H1 (cell line): ENCODE results near the gene LY6G5C. TPM values are rescaled to one million over a fixed set of nuclear protein-coding genes. Genes with fewer than 3 reads are reported as not detected.

Experiments
- CTCF ChIA-PET: fragments of 300-600 bp; sonication (Branson Sonifier 250); formaldehyde crosslinking; loops from one replicate; lab custom pipeline; 2021; ENCODE audit not compliant: partially characterized antibody; lab: Charles Lee
- POLR2A ChIA-PET: fragments of 300-600 bp; sonication (Branson Sonifier 250); formaldehyde crosslinking; loops from one replicate; lab custom pipeline; 2021; ENCODE audit warnings: inconsistent platforms; ENCODE audit not compliant: partially characterized antibody; lab: Charles Lee
- DNase-seq, 2 experiments: peaks; one replicate each; pipeline versions ENCODE4 v3.0.0 to v3.0.0-alpha.2; 2010 to 2022; ENCODE audit warnings: low spot score in 2 of 2, low read depth in 1 of 2, mixed read lengths in 1 of 2
- FAIRE-seq: peaks from 2 replicates; lab custom pipeline; 2011; peaks lifted over from hg19 to GRCh38; lab: Jason Lieb, UNC
- H2AFZ ChIP-seq: 2 replicates; pipeline ENCODE4 v1.8.1; 2012; ENCODE audit warnings: low read length, inconsistent platforms
- H2AK5ac ChIP-seq: 2 replicates; pipeline ENCODE4 v1.6.1; 2013; ENCODE audit warnings: low read depth, low read length
- H2BK120ac ChIP-seq: replicated peaks from 2 replicates; pipeline ENCODE3; 2013; ENCODE audit warnings: low read depth, low read length, inconsistent platforms
- H2BK12ac ChIP-seq: 2 replicates; pipeline ENCODE4 v1.6.1; 2013; ENCODE audit warnings: low read depth, low read length
- H2BK15ac ChIP-seq: 2 replicates; pipeline ENCODE4 v1.6.1; 2013; ENCODE audit warnings: low read length
- H2BK20ac ChIP-seq: 2 replicates; pipeline ENCODE4 v1.6.1; 2013; ENCODE audit warnings: low read length
- H2BK5ac ChIP-seq: 2 replicates; pipeline ENCODE4 v1.6.1; 2013; ENCODE audit warnings: low read depth, low read length
- H3K14ac ChIP-seq: 2 replicates; pipeline ENCODE4 v1.6.1; 2013; ENCODE audit warnings: inconsistent platforms; ENCODE audit not compliant: insufficient read length
- H3K18ac ChIP-seq: 2 replicates; pipeline ENCODE4 v1.6.1; 2013; ENCODE audit warnings: low read length; ENCODE audit errors: extremely low read depth
- H3K23ac ChIP-seq: 2 replicates; pipeline ENCODE4 v1.6.1; 2013; ENCODE audit warnings: inconsistent platforms; ENCODE audit not compliant: insufficient read length
- H3K23me2 ChIP-seq: 2 replicates; pipeline ENCODE4 v1.6.1; 2013; ENCODE audit warnings: low read depth, low read length
- H3K27ac ChIP-seq: 2 replicates; pipeline ENCODE4 v1.6.1; 2011; ENCODE audit warnings: low read depth, low read length, inconsistent platforms
- H3K27me3 ChIP-seq, 4 experiments: replicated peaks in 1 of 4; 1 replicate in 1 of 4; 2 replicates in 3 of 4; pipeline versions ENCODE4 v1.6.1 to v1.8.1; 2011 to 2013; ENCODE audit warnings: low read length in 3 of 4, mild to moderate bottlenecking in 3 of 4, inconsistent platforms in 2 of 4, mixed read lengths in 2 of 4, moderate library complexity in 1 of 4; ENCODE audit not compliant: control insufficient read depth in 3 of 4, insufficient read depth in 3 of 4; ENCODE audit errors: extremely low read depth in 1 of 4
- H3K36me3 ChIP-seq, 4 experiments: 2 replicates each; pipeline versions ENCODE4 v1.6.1 to v1.8.1; 2011 to 2013; ENCODE audit warnings: mild to moderate bottlenecking in 4 of 4, low read length in 3 of 4, moderate library complexity in 2 of 4, control low read depth in 1 of 4, inconsistent platforms in 1 of 4; ENCODE audit not compliant: insufficient read depth in 4 of 4, control insufficient read depth in 2 of 4
- H3K4ac ChIP-seq: replicated peaks from 2 replicates; pipeline ENCODE3; 2013; ENCODE audit warnings: low read length, low read depth, mixed read lengths, inconsistent platforms; ENCODE audit not compliant: insufficient read length
- H3K4me1 ChIP-seq, 4 experiments: replicated peaks in 1 of 4; 1 replicate in 1 of 4; 2 replicates in 3 of 4; pipeline versions ENCODE4 v1.6.1 to v1.8.1; 2011 to 2013; ENCODE audit warnings: low read length in 3 of 4, inconsistent platforms in 2 of 4, mixed read lengths in 1 of 4; ENCODE audit not compliant: insufficient read depth in 4 of 4, control insufficient read depth in 3 of 4
- H3K4me2 ChIP-seq, 2 experiments: 2 replicates each; pipeline versions ENCODE4 v1.6.1 to v1.8.1; 2011 to 2013; ENCODE audit warnings: low read depth in 2 of 2, low read length in 2 of 2, control low read depth in 1 of 2, inconsistent platforms in 1 of 2, mild to moderate bottlenecking in 1 of 2; ENCODE audit not compliant: insufficient read depth in 1 of 2
- H3K4me3 ChIP-seq, 4 experiments: fragments of 200-600, 300-600 bp in 1 of 4; sonication (generic), shearing (Covaris generic), sonication (Bioruptor Twin) in 1 of 4; 2 replicates each; pipeline versions ENCODE4 v1.5.1 to v1.8.1; 2011 to 2016; ENCODE audit warnings: low read length in 4 of 4, low read depth in 3 of 4, control low read depth in 2 of 4, inconsistent platforms in 2 of 4, mild to moderate bottlenecking in 2 of 4, mixed read lengths in 1 of 4, moderate library complexity in 1 of 4; ENCODE audit not compliant: insufficient read depth in 2 of 4; ENCODE audit errors: extremely low read depth in 1 of 4
- H3K56ac ChIP-seq: replicated peaks from 2 replicates; pipeline ENCODE3; 2013; ENCODE audit warnings: low read depth, mild to moderate bottlenecking, mixed read lengths, low read length, inconsistent platforms; ENCODE audit not compliant: insufficient read length
- H3K79me1 ChIP-seq: 2 replicates; pipeline ENCODE4 v1.6.1; 2013; ENCODE audit warnings: low read depth, low read length, control low read depth
- H3K79me2 ChIP-seq, 2 experiments: 2 replicates each; pipeline versions ENCODE4 v1.6.1 to v1.8.1; 2012 to 2013; ENCODE audit warnings: low read length in 2 of 2, mild to moderate bottlenecking in 2 of 2, inconsistent platforms in 1 of 2; ENCODE audit not compliant: insufficient read depth in 2 of 2, control insufficient read depth in 1 of 2
- H3K9ac ChIP-seq, 4 experiments: replicated peaks in 1 of 4; 1 replicate in 1 of 4; 2 replicates in 3 of 4; pipeline versions ENCODE4 v1.6.1 to v1.8.1; 2011 to 2013; ENCODE audit warnings: low read depth in 3 of 4, low read length in 3 of 4, control low read depth in 2 of 4, mild to moderate bottlenecking in 2 of 4, moderate library complexity in 2 of 4, inconsistent platforms in 1 of 4; ENCODE audit errors: extremely low read depth in 1 of 4
- H3K9me3 ChIP-seq, 2 experiments: 2 replicates each; pipeline versions ENCODE4 v1.6.1 to v1.8.1; 2012 to 2013; ENCODE audit warnings: mild to moderate bottlenecking in 2 of 2, moderate library complexity in 2 of 2, control low read depth in 1 of 2, inconsistent platforms in 1 of 2, low read depth in 1 of 2, low read length in 1 of 2, mixed read lengths in 1 of 2; ENCODE audit not compliant: insufficient read depth in 2 of 2
- H4K20me1 ChIP-seq, 2 experiments: replicated peaks in 1 of 2; 2 replicates each; pipeline versions ENCODE3 to v1.8.1; 2011 to 2013; ENCODE audit warnings: inconsistent platforms in 2 of 2, low read length in 2 of 2, mild to moderate bottlenecking in 1 of 2; ENCODE audit not compliant: insufficient read depth in 2 of 2, control insufficient read depth in 1 of 2
- H4K5ac ChIP-seq: 2 replicates; pipeline ENCODE4 v1.6.1; 2013; ENCODE audit warnings: low read length, low read depth, mixed read lengths, inconsistent platforms; ENCODE audit not compliant: insufficient read length
- H4K8ac ChIP-seq: 2 replicates; pipeline ENCODE4 v1.8.0; 2013; ENCODE audit warnings: mild to moderate bottlenecking, moderate library complexity, low read length, inconsistent platforms; ENCODE audit not compliant: insufficient read depth; ENCODE audit errors: extremely low read depth
- H4K91ac ChIP-seq: replicated peaks from 2 replicates; pipeline ENCODE3; 2013; ENCODE audit warnings: low read length, mixed read lengths, inconsistent platforms; ENCODE audit not compliant: insufficient read length
- HDAC2 ChIP-seq, 2 experiments: fragments of 300-600 bp in 1 of 2; sonication (generic) in 1 of 2; IDR thresholded peaks; 2 replicates each; pipeline ENCODE4 v1.6.1; 2011 to 2012; ENCODE audit warnings: low read depth in 2 of 2, low read length in 2 of 2, mild to moderate bottlenecking in 2 of 2, moderate library complexity in 2 of 2, borderline replicate concordance in 1 of 2, inconsistent platforms in 1 of 2
- POLR2A ChIP-seq, 2 experiments: IDR thresholded peaks; 1 replicate in 1 of 2; 2 replicates in 1 of 2; pipeline ENCODE4 v1.6.1; 2011; ENCODE audit warnings: low read depth in 2 of 2, low read length in 2 of 2, mild to moderate bottlenecking in 2 of 2; ENCODE audit errors: control extremely low read depth in 1 of 2
- WGBS, 2 experiments: shearing (Covaris generic) in 1 of 2; methylation state at CpG; one replicate each; pipeline versions ENCODE4 v1.1.6 to v1.1.7; 2013 to 2015; ENCODE audit warnings: low lambda C conversion rate in 2 of 2, mixed read lengths in 2 of 2, inconsistent platforms in 1 of 2, low coverage in 1 of 2, missing lambda C conversion rate in 1 of 2; ENCODE audit not compliant: insufficient replicate concordance in 2 of 2, insufficient coverage in 1 of 2, insufficient read length in 1 of 2; ENCODE audit errors: extremely low coverage in 1 of 2, missing lambda C conversion rate in 1 of 2; 5-methylcytosine and 5-hydroxymethylcytosine counted together
- polyA plus RNA-seq, 7 experiments: library from polyadenylated mRNA; depleted of rRNA in 3 of 7; stranded (reverse) in 5 of 7; unstranded in 2 of 7; fragments of >200 nt in 5 of 7; fragments of 200-250 nt in 2 of 7; gene quantifications; 1 replicate in 5 of 7; 2 replicates in 1 of 7; 4 replicates in 1 of 7; pipeline versions ENCODE4 v1.2.1 to v1.2.3, GENCODE V29; 2011 to 2013; ENCODE audit warnings: missing spikeins in 2 of 7, mixed read lengths in 2 of 7
- total RNA-seq: library from RNA; stranded (reverse); fragmentation: NEBNext Ultra II Directional; extraction: Animal tissue kit (Norgen Biotek cat#: 25700); gene quantifications from 2 replicates; pipeline ENCODE4 v1.2.1, GENCODE V29; 2021

LY6G5C gene
- total and polyA plus RNA-seq, 2 of the 8 experiments (the other 6 are each of a cell fraction or from before 2014, with no cell fraction given) = 1.1 to 1.8 TPM

GRCh38 chr6:31627690-31628287 lies 53.1 kb downstream of the LY6G5C start:
- no peak overlapping the region for H2BK20ac ChIP-seq
- ChIA-PET POLR2A (interaction anchor here (0.7 to 34.9 kb wide), 11 partner anchors 10 to 268 kb away, joined by 3 to 883 read pairs (median 4); partner anchors contain the start of genes AIF1, APOM, BAG6 and C6orf47), CTCF (interaction anchor here (0.8 to 3.2 kb wide), 6 partner anchors 10 to 77 kb away, joined by 3 to 10 read pairs (median 4); partner anchors contain the start of gene LST1)
- peak overlapping the region; percentile 8 for H4K8ac ChIP-seq
- no peak overlapping the region for H3K14ac ChIP-seq
- no peaks in the 10 kb centered on the region for H3K4me1 ChIP-seq
- H2AK5ac ChIP-seq = no peak overlapping the region
- TF ChIP-seq HDAC2 (IDR thresholded peaks at IDR 0.05; ENCODE audit: borderline replicate concordance in 1 of 2, low read depth in 2 of 2, low read length in 2 of 2) = no peak
- 0 out of 3 replicates have a peak, but pooled peaks of 1 of the 2 experiments have one; percentile 21 for TF ChIP-seq POLR2A (IDR thresholded peaks at IDR 0.05; ENCODE audit: control extremely low read depth in 1 of 2, low read depth in 2 of 2, low read length in 2 of 2)
- no peaks in the 10 kb centered on the region for H3K27me3 ChIP-seq
- H4K20me1 ChIP-seq = peaks cover 12 to 26% of the 10 kb centered on the region in 2 experiments
- WGBS, 2 experiments = 96% methylated on average over 19 of the region's 19 CpGs; no CpG with 5 or more reads in 1 of the 2 experiments
- FAIRE-seq (no peak), DNase-seq (no peak)
- no peak overlapping the region for H4K91ac ChIP-seq
- peaks cover 8 to 28% of the 10 kb centered on the region in 2 experiments for H3K79me2 ChIP-seq
- H3K36me3 ChIP-seq = peaks cover 82 to 100% (median 95%) of the 10 kb centered on the region in 4 experiments
- H3K4ac ChIP-seq = no peak overlapping the region
- H2BK15ac ChIP-seq = no peak overlapping the region
- H3K4me2 ChIP-seq = no peak overlapping the region
- H2BK5ac ChIP-seq = no peak overlapping the region
- H4K5ac ChIP-seq = no peak overlapping the region
- H3K56ac ChIP-seq = no peak overlapping the region
- H3K79me1 ChIP-seq = peaks cover 21% of the 10 kb centered on the region; the same call in 1 of the 2 replicates
- no peak overlapping the region for H2BK120ac ChIP-seq
- H3K9ac ChIP-seq = no peak overlapping the region
- H3K27ac ChIP-seq = no peak overlapping the region
- H3K18ac ChIP-seq = no peak overlapping the region
- H2AFZ ChIP-seq = no peak overlapping the region
- H2BK12ac ChIP-seq = no peak overlapping the region
- no peak overlapping the region for H3K23ac ChIP-seq
- no peaks in the 10 kb centered on the region for H3K9me3 ChIP-seq
- H3K4me3 ChIP-seq = no peak overlapping the region
- H3K23me2 ChIP-seq = no peaks in the 10 kb centered on the region
